Neural cell (in vitro differentiated cells): ENCODE data around the gene KIRREL3. TPM values are rescaled to one million over a fixed set of nuclear protein-coding genes. Genes with fewer than 3 reads are reported as not detected.

ENCODE experiments used
- H2AFZ ChIP-seq: fragments of 200-600, 300-800 bp; sonication (generic), shearing (Covaris generic); 2 replicates; pipeline ENCODE4 v1.6.0; 2014; ENCODE audit warnings: low read depth, mild to moderate bottlenecking, antibody characterized with exemption, low read length, moderate library complexity
- H3F3A ChIP-seq: fragments of 200-600 bp; shearing (Covaris generic); 2 replicates; pipeline ENCODE4 v1.6.1; 2016; ENCODE audit warnings: mild to moderate bottlenecking, moderate library complexity, mixed read lengths, antibody characterized with exemption, low read length; ENCODE audit not compliant: insufficient read depth, poor library complexity, severe bottlenecking
- H3K27ac ChIP-seq: fragments of 200-600, 300-800 bp; sonication (generic), shearing (Covaris generic); 2 replicates; pipeline ENCODE4 v1.5.1; 2014; ENCODE audit warnings: mild to moderate bottlenecking, low read length, moderate library complexity
- H3K27me3 ChIP-seq: fragments of 300-800, 200-600 bp; sonication (generic), shearing (Covaris generic); 2 replicates; pipeline ENCODE4 v1.6.0; 2014; ENCODE audit warnings: mild to moderate bottlenecking, low read depth, low read length, moderate library complexity; ENCODE audit not compliant: insufficient read depth
- H3K36me3 ChIP-seq: fragments of 300-800, 200-600 bp; sonication (generic), shearing (Covaris generic); 2 replicates; pipeline ENCODE4 v1.5.1; 2014; ENCODE audit warnings: mild to moderate bottlenecking, antibody characterized with exemption, low read length, moderate library complexity; ENCODE audit not compliant: insufficient read depth
- H3K4me2 ChIP-seq: fragments of 300-800, 200-600 bp; sonication (generic), shearing (Covaris generic); 2 replicates; pipeline ENCODE4 v1.6.0; 2014; ENCODE audit warnings: mild to moderate bottlenecking, low read length
- H3K4me3 ChIP-seq: fragments of 300-800, 200-600 bp; sonication (generic), shearing (Covaris generic); 2 replicates; pipeline ENCODE4 v1.5.1; 2014; ENCODE audit warnings: mild to moderate bottlenecking, low read length, moderate library complexity
- H3K79me2 ChIP-seq: fragments of 200-600 bp; shearing (Covaris generic); replicated peaks from 2 replicates; pipeline ENCODE4 v1.6.0; 2014; ENCODE audit warnings: mild to moderate bottlenecking, low read length, moderate library complexity; ENCODE audit not compliant: insufficient read depth
- H3K9ac ChIP-seq: fragments of 300-800, 200-600 bp; sonication (generic), shearing (Covaris generic); 2 replicates; pipeline ENCODE4 v1.6.1; 2016; ENCODE audit warnings: mild to moderate bottlenecking, low read length, mixed read lengths
- H3K9me2 ChIP-seq: fragments of 200-600 bp; shearing (Covaris generic); 2 replicates; pipeline ENCODE4 v1.6.1; 2016; ENCODE audit warnings: mild to moderate bottlenecking, low read length, mixed read lengths; ENCODE audit not compliant: insufficient read depth
- H3K9me3 ChIP-seq: fragments of 200-600, 300-800 bp; sonication (generic), shearing (Covaris generic); 2 replicates; pipeline ENCODE4 v1.6.1; 2016; ENCODE audit warnings: mild to moderate bottlenecking, mixed run types, low read length, moderate library complexity, mixed read lengths
- H4K20me1 ChIP-seq: fragments of 200-600 bp; shearing (Covaris generic); 2 replicates; pipeline ENCODE4 v1.6.1; 2016; ENCODE audit warnings: mild to moderate bottlenecking, mixed run types; ENCODE audit not compliant: insufficient read depth
- EP300 ChIP-seq: fragments of 450-650 bp; conservative IDR thresholded peaks from 2 replicates; pipeline ENCODE4 v1.6.1; 2014; ENCODE audit warnings: antibody characterized with exemption, mild to moderate bottlenecking, moderate library complexity; ENCODE audit not compliant: poor library complexity, severe bottlenecking
- EZH2 ChIP-seq: fragments of 200-600, 300-800 bp; shearing (Covaris generic), sonication (generic); IDR thresholded peaks from 2 replicates; pipeline ENCODE4 v1.6.1; 2014; ENCODE audit warnings: antibody characterized with exemption, low read length, borderline replicate concordance, mild to moderate bottlenecking; ENCODE audit not compliant: insufficient read depth, poor library complexity, severe bottlenecking
- MXI1 ChIP-seq: fragments of 450-650 bp; conservative IDR thresholded peaks from 2 replicates; pipeline ENCODE4 v1.6.1; 2014; ENCODE audit warnings: antibody characterized with exemption, mild to moderate bottlenecking; ENCODE audit not compliant: poor library complexity, severe bottlenecking
- POLR2AphosphoS5 ChIP-seq: IDR thresholded peaks from 2 replicates; pipeline ENCODE4 v1.6.1; 2012
- RAD21 ChIP-seq: fragments of 450-650 bp; conservative IDR thresholded peaks from 2 replicates; pipeline ENCODE4 v1.6.1; 2014; ENCODE audit warnings: antibody characterized with exemption, mild to moderate bottlenecking, moderate library complexity
- SMC3 ChIP-seq: fragments of 450-650 bp; conservative IDR thresholded peaks from 2 replicates; pipeline ENCODE4 v1.6.1; 2014; ENCODE audit warnings: antibody characterized with exemption, mild to moderate bottlenecking, moderate library complexity; ENCODE audit not compliant: poor library complexity
- TAF1 ChIP-seq: IDR thresholded peaks from 2 replicates; pipeline ENCODE4 v1.6.1; 2012; ENCODE audit warnings: low read depth
- polyA plus RNA-seq: library from polyadenylated mRNA; depleted of rRNA; stranded (reverse); fragments of >200 nt; gene quantifications from 2 replicates; pipeline ENCODE4 v1.2.3, GENCODE V29; 2014
- TF ChIP-seq, protein P1 (sequence below): fragments of 450-650 bp; IDR thresholded peaks from 2 replicates; pipeline ENCODE4 v1.5.1; 2014; ENCODE audit warnings: antibody characterized with exemption, mild to moderate bottlenecking, moderate library complexity; ENCODE audit not compliant: poor library complexity, severe bottlenecking
- TF ChIP-seq, protein P2 (sequence below): IDR thresholded peaks from 2 replicates; pipeline ENCODE4 v1.6.1; 2012; ENCODE audit warnings: borderline replicate concordance

Gene KIRREL3
- polyA plus RNA-seq, 1 donor from 2014 or later, result 23.8 TPM

DNA sequence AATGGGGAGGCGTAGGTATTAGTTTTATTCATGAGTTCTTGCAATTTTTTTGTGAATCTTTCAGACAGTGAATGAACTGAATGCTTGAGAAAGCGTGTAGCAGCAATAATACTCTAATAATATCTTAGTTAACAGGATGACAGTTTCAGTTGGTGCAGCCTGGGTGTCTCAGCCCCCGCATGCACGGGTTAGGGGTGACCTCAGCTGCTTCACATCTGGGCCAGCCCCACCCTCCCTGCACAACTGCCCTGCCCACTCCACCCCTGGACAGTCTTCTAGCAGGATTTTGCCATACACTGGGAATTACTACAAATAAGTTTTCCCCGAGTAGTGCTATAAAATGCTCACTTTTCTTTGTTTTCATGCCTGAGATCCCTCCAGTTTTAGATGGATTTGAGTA, 561.9 kb downstream of the KIRREL3 start:
- Histone ChIP-seq H3K36me3 (no peaks in the 10 kb centered on the region), H3K4me3 (no peak overlapping the region)
- TF ChIP-seq, protein P1, sequence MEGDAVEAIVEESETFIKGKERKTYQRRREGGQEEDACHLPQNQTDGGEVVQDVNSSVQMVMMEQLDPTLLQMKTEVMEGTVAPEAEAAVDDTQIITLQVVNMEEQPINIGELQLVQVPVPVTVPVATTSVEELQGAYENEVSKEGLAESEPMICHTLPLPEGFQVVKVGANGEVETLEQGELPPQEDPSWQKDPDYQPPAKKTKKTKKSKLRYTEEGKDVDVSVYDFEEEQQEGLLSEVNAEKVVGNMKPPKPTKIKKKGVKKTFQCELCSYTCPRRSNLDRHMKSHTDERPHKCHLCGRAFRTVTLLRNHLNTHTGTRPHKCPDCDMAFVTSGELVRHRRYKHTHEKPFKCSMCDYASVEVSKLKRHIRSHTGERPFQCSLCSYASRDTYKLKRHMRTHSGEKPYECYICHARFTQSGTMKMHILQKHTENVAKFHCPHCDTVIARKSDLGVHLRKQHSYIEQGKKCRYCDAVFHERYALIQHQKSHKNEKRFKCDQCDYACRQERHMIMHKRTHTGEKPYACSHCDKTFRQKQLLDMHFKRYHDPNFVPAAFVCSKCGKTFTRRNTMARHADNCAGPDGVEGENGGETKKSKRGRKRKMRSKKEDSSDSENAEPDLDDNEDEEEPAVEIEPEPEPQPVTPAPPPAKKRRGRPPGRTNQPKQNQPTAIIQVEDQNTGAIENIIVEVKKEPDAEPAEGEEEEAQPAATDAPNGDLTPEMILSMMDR, result no peak
- TF ChIP-seq EP300 (no peak), EZH2 (no peak), MXI1 (no peak), RAD21 (no peak), SMC3 (no peak), POLR2AphosphoS5 (no peak), TAF1 (no peak)
- TF ChIP-seq, protein P2, sequence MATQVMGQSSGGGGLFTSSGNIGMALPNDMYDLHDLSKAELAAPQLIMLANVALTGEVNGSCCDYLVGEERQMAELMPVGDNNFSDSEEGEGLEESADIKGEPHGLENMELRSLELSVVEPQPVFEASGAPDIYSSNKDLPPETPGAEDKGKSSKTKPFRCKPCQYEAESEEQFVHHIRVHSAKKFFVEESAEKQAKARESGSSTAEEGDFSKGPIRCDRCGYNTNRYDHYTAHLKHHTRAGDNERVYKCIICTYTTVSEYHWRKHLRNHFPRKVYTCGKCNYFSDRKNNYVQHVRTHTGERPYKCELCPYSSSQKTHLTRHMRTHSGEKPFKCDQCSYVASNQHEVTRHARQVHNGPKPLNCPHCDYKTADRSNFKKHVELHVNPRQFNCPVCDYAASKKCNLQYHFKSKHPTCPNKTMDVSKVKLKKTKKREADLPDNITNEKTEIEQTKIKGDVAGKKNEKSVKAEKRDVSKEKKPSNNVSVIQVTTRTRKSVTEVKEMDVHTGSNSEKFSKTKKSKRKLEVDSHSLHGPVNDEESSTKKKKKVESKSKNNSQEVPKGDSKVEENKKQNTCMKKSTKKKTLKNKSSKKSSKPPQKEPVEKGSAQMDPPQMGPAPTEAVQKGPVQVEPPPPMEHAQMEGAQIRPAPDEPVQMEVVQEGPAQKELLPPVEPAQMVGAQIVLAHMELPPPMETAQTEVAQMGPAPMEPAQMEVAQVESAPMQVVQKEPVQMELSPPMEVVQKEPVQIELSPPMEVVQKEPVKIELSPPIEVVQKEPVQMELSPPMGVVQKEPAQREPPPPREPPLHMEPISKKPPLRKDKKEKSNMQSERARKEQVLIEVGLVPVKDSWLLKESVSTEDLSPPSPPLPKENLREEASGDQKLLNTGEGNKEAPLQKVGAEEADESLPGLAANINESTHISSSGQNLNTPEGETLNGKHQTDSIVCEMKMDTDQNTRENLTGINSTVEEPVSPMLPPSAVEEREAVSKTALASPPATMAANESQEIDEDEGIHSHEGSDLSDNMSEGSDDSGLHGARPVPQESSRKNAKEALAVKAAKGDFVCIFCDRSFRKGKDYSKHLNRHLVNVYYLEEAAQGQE, result no peak

DNA sequence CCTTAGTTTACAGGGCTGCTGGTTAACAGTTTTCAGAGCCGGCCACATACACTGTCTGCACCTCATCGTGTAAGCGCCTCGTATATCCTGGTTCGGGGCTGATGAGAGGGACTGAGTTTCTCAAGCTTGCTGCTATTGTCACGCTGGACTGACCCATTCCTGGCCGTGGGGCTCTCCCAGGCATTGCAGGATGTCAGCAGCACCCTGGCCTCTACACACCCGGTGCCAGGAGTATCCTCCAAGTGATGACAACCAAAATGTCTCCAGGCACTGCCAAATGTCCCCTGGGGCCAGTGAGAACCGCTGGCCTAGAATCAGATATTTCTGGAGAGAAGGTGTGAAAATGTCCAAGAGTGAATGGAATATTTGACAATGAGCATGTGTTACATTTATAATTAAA, 562.3 kb downstream of the KIRREL3 start:
- Histone ChIP-seq H2AFZ (no peak overlapping the region), H3K27me3 (no peaks in the 10 kb centered on the region), H3F3A (peaks cover 5% of the 10 kb centered on the region), H3K36me3 (no peaks in the 10 kb centered on the region), H3K4me2 (no peak overlapping the region), H3K79me2 (no peaks in the 10 kb centered on the region), H3K9ac (no peak overlapping the region), H4K20me1 (no peaks in the 10 kb centered on the region), H3K9me2 (no peaks in the 10 kb centered on the region), H3K9me3 (no peaks in the 10 kb centered on the region), H3K4me3 (no peak overlapping the region), H3K27ac (no peak overlapping the region)
- TF ChIP-seq RAD21 (no peak), EP300 (no peak), TAF1 (no peak), SMC3 (no peak), MXI1 (no peak), EZH2 (no peak)
- TF ChIP-seq, protein P1, result no peak

More for the DNA sequence above, 561.9 kb downstream of the KIRREL3 start:
- Histone ChIP-seq H3K9ac (no peak overlapping the region), H3F3A (peaks cover 5% of the 10 kb centered on the region), H3K79me2 (no peaks in the 10 kb centered on the region), H3K9me2 (no peaks in the 10 kb centered on the region), H3K4me2 (no peak overlapping the region), H3K27ac (no peak overlapping the region), H3K9me3 (no peaks in the 10 kb centered on the region), H4K20me1 (no peaks in the 10 kb centered on the region), H2AFZ (no peak overlapping the region), H3K27me3 (no peaks in the 10 kb centered on the region)
